Sigmoid colon (tissue), 7 donors: Measurements from ENCODE around the gene PRSS1. TPM values are rescaled to one million over a fixed set of nuclear protein-coding genes. Genes with fewer than 3 reads are reported as not detected.
"Not testable (repeated sequence)": the region's sequence is repeated elsewhere in the genome, so short reads cannot be mapped to it uniquely, and the experiment has no call there.

ENCODE experiments used
- DNase-seq: peaks from one replicate; pipeline ENCODE4 v3.0.0-alpha.2; 2019
- H3K27ac ChIP-seq, 4 donors: fragments of 200-600 bp; sonication (generic); one replicate each; pipeline ENCODE4 v1.5.1; 2016 to 2019; ENCODE audit warnings: mild to moderate bottlenecking in 1 of 4
- H3K27me3 ChIP-seq, 3 donors: fragments of 200-600 bp; sonication (generic); one replicate each; pipeline ENCODE4 v1.5.1; 2019; ENCODE audit warnings: mild to moderate bottlenecking in 1 of 3
- H3K36me3 ChIP-seq, 4 donors: fragments of 200-600 bp; sonication (generic); one replicate each; pipeline ENCODE4 v1.5.1; 2016 to 2019
- H3K4me1 ChIP-seq, 4 donors: fragments of 200-600 bp; sonication (generic); one replicate each; pipeline ENCODE4 v1.5.1; 2017 to 2019
- H3K4me3 ChIP-seq, 4 donors: fragments of 200-600 bp; sonication (generic); one replicate each; pipeline ENCODE4 v1.5.1; 2017 to 2019; ENCODE audit warnings: mild to moderate bottlenecking in 2 of 4, moderate library complexity in 1 of 4
- H3K9me3 ChIP-seq, 4 donors: fragments of 200-600 bp in 3 of 4; sonication (generic) in 3 of 4; one replicate each; pipeline versions ENCODE4 v1.5.1 to v1.6.1; 2013 to 2019
- CTCF ChIP-seq, 4 experiments: fragments of 450-650 bp in 3 of 4; fragments of 200-600 bp in 1 of 4; IDR thresholded peaks; one replicate each; pipeline ENCODE4 v1.5.1; 2016 to 2019; ENCODE audit warnings: antibody characterized with exemption in 4 of 4, mild to moderate bottlenecking in 3 of 4, moderate library complexity in 2 of 4
- EP300 ChIP-seq, 4 donors: sonication (generic); formaldehyde crosslinking; IDR thresholded peaks; one replicate each; pipeline ENCODE4 v1.6.1; 2017; ENCODE audit warnings: antibody characterized with exemption in 4 of 4
- POLR2A ChIP-seq, 2 donors: fragments of 450-650 bp; IDR thresholded peaks; one replicate each; pipeline ENCODE4 v1.6.1; 2016; ENCODE audit warnings: antibody characterized with exemption in 2 of 2, mild to moderate bottlenecking in 2 of 2, moderate library complexity in 2 of 2
- POLR2AphosphoS5 ChIP-seq, 4 donors: sonication (generic); formaldehyde crosslinking; IDR thresholded peaks; one replicate each; pipeline ENCODE4 v1.6.1; 2017; ENCODE audit warnings: antibody characterized with exemption in 4 of 4
- WGBS, 2 donors: extraction: QIAGEN DNeasy Blood & Tissue Kit; methylation state at CpG; one replicate each; pipeline ENCODE4 v1.1.7; 2013; 5-methylcytosine and 5-hydroxymethylcytosine counted together
- intact Hi-C: fragments of 100-400 bp; cut with DNase I; formaldehyde crosslinking; loops from one replicate; pipeline ENCODE4 v1.15.1; 2023
- polyA plus RNA-seq, 3 donors: library from polyadenylated mRNA; stranded (reverse); fragments of 200-250 nt; gene quantifications; one replicate each; pipeline ENCODE4 v1.2.3, GENCODE V29; 2013
- total RNA-seq, 4 donors: library from RNA; depleted of rRNA; stranded (reverse); fragments of >200 nt; gene quantifications; one replicate each; pipeline ENCODE4 v1.1.0, GENCODE V29; 2016
- donor health status: healthy with polysubstance abuse.
- donor health status: Bipolar disorder and iron deficiency.
- donor health status: healthy.

Gene PRSS1
- total and polyA plus RNA-seq, 7 donors, result 0.67 to 25.8 (median 1.8) TPM; not detected in 4

GRCh38 chr7:142759433-142759832, 10.2 kb downstream of the PRSS1 start:
- Histone ChIP-seq H3K27me3 (no peaks in the 10 kb centered on the region), H3K36me3 (no peaks in the 10 kb centered on the region), H3K9me3 (no peaks in the 10 kb centered on the region), H3K4me1 (no peaks in the 10 kb centered on the region), H3K4me3 (no peak overlapping the region), H3K27ac (no peak overlapping the region)
- 89 to 93% methylated on average over 1 of the region's 1 CpG for WGBS, 2 donors
- intact Hi-C loops, result no loop called here
- DNase-seq, result no peak
- TF ChIP-seq CTCF (IDR thresholded peaks at IDR 0.05) (no peak), POLR2A (IDR thresholded peaks at IDR 0.05) (no peak), POLR2AphosphoS5 (IDR thresholded peaks at IDR 0.05) (no peak), EP300 (IDR thresholded peaks at IDR 0.05) (no peak)

GRCh38 chr7:142760071-142760642, 10.9 kb downstream of the PRSS1 start:
- TF ChIP-seq POLR2A (IDR thresholded peaks at IDR 0.05) (no peak), POLR2AphosphoS5 (IDR thresholded peaks at IDR 0.05) (no peak), EP300 (IDR thresholded peaks at IDR 0.05) (no peak), CTCF (IDR thresholded peaks at IDR 0.05) (no peak)
- no peak overlapping the region for H3K27ac ChIP-seq
- H3K9me3 ChIP-seq, result no peaks in the 10 kb centered on the region
- H3K4me1 ChIP-seq, result no peaks in the 10 kb centered on the region
- DNase-seq, result no peak
- H3K36me3 ChIP-seq, result no peaks in the 10 kb centered on the region
- 63 to 83% methylated on average over 5 of the region's 5 CpGs for WGBS, 2 donors
- intact Hi-C loops, result no loop called here
- H3K27me3 ChIP-seq, result no peaks in the 10 kb centered on the region
- H3K4me3 ChIP-seq, result no peak overlapping the region

GRCh38 chr7:142761606-142762005, 12.3 kb downstream of the PRSS1 start:
- DNase-seq, intact Hi-C loops, H3K27me3 ChIP-seq: not testable (repeated sequence)

GRCh38 chr7:142762104-142762503, 12.8 kb downstream of the PRSS1 start:
- no peaks in the 10 kb centered on the region for H3K9me3 ChIP-seq
- no peak overlapping the region for H3K4me3 ChIP-seq
- TF ChIP-seq CTCF (IDR thresholded peaks at IDR 0.05) (no peak), POLR2A (IDR thresholded peaks at IDR 0.05) (no peak), POLR2AphosphoS5 (IDR thresholded peaks at IDR 0.05) (no peak), EP300 (IDR thresholded peaks at IDR 0.05) (no peak)
- 78 to 96% methylated on average over 1 of the region's 1 CpG for WGBS, 2 donors
- no peaks in the 10 kb centered on the region for H3K27me3 ChIP-seq
- no peak overlapping the region for H3K27ac ChIP-seq
- no peaks in the 10 kb centered on the region for H3K4me1 ChIP-seq
- intact Hi-C loops, result no loop called here
- no peak for DNase-seq
- no peaks in the 10 kb centered on the region for H3K36me3 ChIP-seq

More at GRCh38 chr7:142761606-142762005, 12.3 kb downstream of the PRSS1 start:
- not testable (repeated sequence) for H3K4me1 ChIP-seq, H3K9me3 ChIP-seq, H3K27ac ChIP-seq, H3K4me3 ChIP-seq, H3K36me3 ChIP-seq
- WGBS, 2 donors, result 83 to 94% methylated on average over 2 of the region's 2 CpGs

- Histone ChIP-seq H3K9me3 (no peaks in the 10 kb centered on the region), H3K36me3 (no peaks in the 10 kb centered on the region), H3K4me3 (no peak overlapping the region), H3K27me3 (no peaks in the 10 kb centered on the region), H3K4me1 (no peaks in the 10 kb centered on the region), H3K27ac (no peak overlapping the region)
- no peak for TF ChIP-seq CTCF (IDR thresholded peaks at IDR 0.05)
- TF ChIP-seq EP300 (IDR thresholded peaks at IDR 0.05), result no peak
- no peak for TF ChIP-seq POLR2A (IDR thresholded peaks at IDR 0.05)
- no peak for TF ChIP-seq POLR2AphosphoS5 (IDR thresholded peaks at IDR 0.05)
- 67 to 68% methylated on average over 3 of the region's 3 CpGs for WGBS, 2 donors
- intact Hi-C loops, result no loop called here
- DNase-seq, result no peak
Observed at GRCh38 chr7:142767451-142767850, 18.2 kb downstream of the PRSS1 start.
